22Rv1 (cell line): ENCODE results near the gene IKZF1.

Source experiments
- CTCF ChIP-seq: fragments of 450-650 bp; IDR thresholded peaks from 2 replicates; pipeline ENCODE4 v1.5.1; 2017; ENCODE audit warnings: mild to moderate bottlenecking
- ZFX ChIP-seq: fragments of 450-650 bp; IDR thresholded peaks from 2 replicates; pipeline ENCODE4 v1.6.1; 2017; ENCODE audit warnings: antibody characterized with exemption, borderline replicate concordance

GRCh38 chr7:50347693-50348092 lies 43.2 kb downstream of the IKZF1 start:
- no peak for TF ChIP-seq CTCF
- TF ChIP-seq ZFX, result no peak
